HCT116 (cell line): ENCODE measurements around the gene AKAP5. TPM values are rescaled to one million over a fixed set of nuclear protein-coding genes. Genes with fewer than 3 reads are reported as not detected.

Experiments
- ATAC-seq: fragments of 200-7000 bp; cut with Tn5 transposase; 2 replicates; pipeline ENCODE4 v1.9.1; 2020; ENCODE audit warnings: mild to moderate bottlenecking, moderate library complexity
- BruUV-seq: library from RNA; stranded (reverse); fragments of 400-500 nt; replicated peaks from 2 replicates; lab custom pipeline; 2021; lab: Mats Ljungman, UMichigan
- CTCF ChIA-PET: fragments of 300-600 bp; sonication (Branson Sonifier 250); formaldehyde crosslinking; loops from one replicate; lab custom pipeline; 2021; ENCODE audit warnings: antibody characterized with exemption; lab: Charles Lee
- POLR2A ChIA-PET: fragments of 300-600, 350-600 bp; sonication (Branson Sonifier 250); formaldehyde crosslinking; loops from one replicate; lab custom pipeline; 2021; ENCODE audit warnings: antibody characterized with exemption; lab: Charles Lee
- RAD21 ChIA-PET, 2 experiments: fragments of 300-600 bp; sonication (Branson Sonifier 250); formaldehyde crosslinking; loops; one replicate each; lab custom pipeline; 2023; ENCODE audit warnings: low total read pairs in 2 of 2; ENCODE audit not compliant: uncharacterized antibody in 2 of 2, unreplicated experiment in 2 of 2, low non-redundant PET in 1 of 2; lab: Charles Lee
- DNase-seq: peaks from one replicate; pipeline ENCODE4 v3.0.0-alpha.2; 2010; ENCODE audit warnings: low read depth, low spot score
- H2AFZ ChIP-seq: fragments of 200-600 bp; shearing (Covaris generic), sonication (generic); 2 replicates; pipeline ENCODE4 v1.6.1; 2017; ENCODE audit warnings: low read depth, mixed run types, mixed read lengths, antibody characterized with exemption, low read length; ENCODE audit not compliant: poor library complexity, severe bottlenecking
- H3K27ac ChIP-seq: 2 replicates; pipeline ENCODE4 v1.5.1; 2012; ENCODE audit warnings: low read depth, low read length
- H3K27me3 ChIP-seq: fragments of 200-600 bp; sonication (generic); 2 replicates; pipeline ENCODE4 v1.6.1; 2016; ENCODE audit warnings: mixed run types, low read length, mixed read lengths; ENCODE audit not compliant: insufficient read depth
- H3K36me3 ChIP-seq, 2 experiments: fragments of 200-500 bp in 1 of 2; fragments of 200-600 bp in 1 of 2; sonication (Bioruptor generic) in 1 of 2; sonication (generic) in 1 of 2; 2 replicates each; pipeline versions ENCODE4 v1.5.1 to v1.6.1; 2014 to 2016; ENCODE audit warnings: low read length in 2 of 2, inconsistent platforms in 1 of 2, mixed read lengths in 1 of 2, mixed run types in 1 of 2; ENCODE audit not compliant: insufficient read depth in 2 of 2, control insufficient read depth in 1 of 2
- H3K4me1 ChIP-seq, 2 experiments: fragments of 200-600 bp in 1 of 2; sonication (generic) in 1 of 2; 2 replicates each; pipeline versions ENCODE4 v1.5.1 to v1.6.1; 2012 to 2017; ENCODE audit warnings: low read length in 2 of 2, inconsistent platforms in 1 of 2, mild to moderate bottlenecking in 1 of 2, mixed read lengths in 1 of 2, mixed run types in 1 of 2, moderate library complexity in 1 of 2; ENCODE audit not compliant: insufficient read depth in 2 of 2, control insufficient read depth in 1 of 2
- H3K4me2 ChIP-seq: fragments of 200-600 bp; sonication (generic); 2 replicates; pipeline ENCODE4 v1.6.1; 2017; ENCODE audit warnings: mixed run types, low read length, mixed read lengths
- H3K4me3 ChIP-seq, 2 experiments: fragments of 200-600 bp in 1 of 2; sonication (generic) in 1 of 2; replicated peaks in 1 of 2; 2 replicates each; pipeline ENCODE4 v1.5.1; 2011 to 2016; ENCODE audit warnings: low read length in 2 of 2, control low read depth in 1 of 2, low read depth in 1 of 2, mild to moderate bottlenecking in 1 of 2, mixed read lengths in 1 of 2, mixed run types in 1 of 2
- H3K79me2 ChIP-seq: fragments of 200-600 bp; sonication (generic); 2 replicates; pipeline ENCODE4 v1.6.1; 2017; ENCODE audit warnings: mild to moderate bottlenecking, mixed run types, low read length, moderate library complexity, mixed read lengths; ENCODE audit not compliant: insufficient read depth
- H3K9ac ChIP-seq: fragments of 200-600 bp; sonication (generic); 2 replicates; pipeline ENCODE4 v1.6.1; 2016; ENCODE audit warnings: low read length, mixed read lengths
- H3K9me2 ChIP-seq: fragments of 200-600 bp; sonication (generic), shearing (Covaris generic); 2 replicates; pipeline ENCODE4 v1.6.1; 2017; ENCODE audit warnings: mixed run types, mild to moderate bottlenecking, moderate library complexity; ENCODE audit not compliant: insufficient read depth
- H3K9me3 ChIP-seq, 2 experiments: fragments of 200-500 bp in 1 of 2; fragments of 200-600 bp in 1 of 2; sonication (Bioruptor generic) in 1 of 2; sonication (generic) in 1 of 2; 2 replicates each; pipeline ENCODE4 v1.6.1; 2014 to 2017; ENCODE audit warnings: low read length in 2 of 2, mixed read lengths in 2 of 2, inconsistent platforms in 1 of 2, low read depth in 1 of 2, mild to moderate bottlenecking in 1 of 2, mixed run types in 1 of 2, moderate library complexity in 1 of 2; ENCODE audit not compliant: control insufficient read depth in 1 of 2, insufficient read depth in 1 of 2
- H4K20me1 ChIP-seq: fragments of 200-600 bp; sonication (generic), shearing (Covaris generic); 2 replicates; pipeline ENCODE4 v1.6.1; 2017; ENCODE audit warnings: mixed run types, mild to moderate bottlenecking, moderate library complexity; ENCODE audit not compliant: insufficient read depth
- CBX3 ChIP-seq: IDR thresholded peaks from 2 replicates; pipeline ENCODE4 v1.6.1; 2012; ENCODE audit warnings: low read depth
- CEBPB ChIP-seq: IDR thresholded peaks from 2 replicates; pipeline ENCODE4 v1.6.1; 2012; ENCODE audit warnings: low read depth
- EGR1 ChIP-seq: IDR thresholded peaks from 2 replicates; pipeline ENCODE4 v1.6.1; 2012; ENCODE audit warnings: low read depth
- ELF1 ChIP-seq: IDR thresholded peaks from 2 replicates; pipeline ENCODE4 v1.6.1; 2012; ENCODE audit warnings: low read depth, borderline replicate concordance
- EZH2 ChIP-seq: fragments of 200-600 bp; sonication (generic); IDR thresholded peaks from 2 replicates; pipeline ENCODE4 v1.6.1; 2017; ENCODE audit warnings: antibody characterized with exemption, mixed run types
- FOSL1 ChIP-seq: IDR thresholded peaks from 2 replicates; pipeline ENCODE4 v1.6.1; 2012; ENCODE audit warnings: low read depth
- POLR2A ChIP-seq: IDR thresholded peaks from 2 replicates; pipeline ENCODE4 v1.7.0; 2011; ENCODE audit warnings: borderline replicate concordance; ENCODE audit not compliant: insufficient read depth, insufficient read length; ENCODE audit errors: extremely low read depth
- RAD21 ChIP-seq: IDR thresholded peaks from 2 replicates; pipeline ENCODE4 v1.6.1; 2012; ENCODE audit warnings: low read depth, mild to moderate bottlenecking
- SRF ChIP-seq: IDR thresholded peaks from 2 replicates; pipeline ENCODE4 v1.6.1; 2012; ENCODE audit warnings: low read depth
- TCF7L2 ChIP-seq: IDR thresholded peaks from 2 replicates; pipeline ENCODE4 v1.7.0; 2011; ENCODE audit warnings: borderline replicate concordance, inconsistent platforms; ENCODE audit not compliant: insufficient read depth, insufficient read length; ENCODE audit errors: extremely low read depth
- YY1 ChIP-seq: IDR thresholded peaks from 2 replicates; pipeline ENCODE4 v1.6.1; 2011; ENCODE audit warnings: low read length, low read depth, moderate library complexity, mild to moderate bottlenecking; ENCODE audit not compliant: insufficient replicate concordance; ENCODE audit errors: extremely low read depth
- ZFX ChIP-seq: fragments of 450-650 bp; IDR thresholded peaks from 2 replicates; pipeline ENCODE4 v1.6.1; 2017
- ZNF274 ChIP-seq: fragments of 200-500 bp; sonication (Bioruptor generic); IDR thresholded peaks from 2 replicates; pipeline ENCODE4 v1.6.1; 2014; ENCODE audit warnings: mild to moderate bottlenecking, low read depth, low read length, inconsistent platforms
- intact Hi-C: fragments of 100-400 bp; cut with micrococcal nuclease; formaldehyde crosslinking; loops from 2 replicates; pipeline ENCODE4 v1.10.0; 2022
- total RNA-seq: library from RNA; stranded (reverse); gene quantifications from one replicate; pipeline ENCODE4 v1.2.1, GENCODE V29; 2021; ENCODE audit not compliant: unreplicated experiment
- TF ChIP-seq, protein P1 (sequence below): IDR thresholded peaks from 2 replicates; pipeline ENCODE4 v1.6.1; 2012
- TF ChIP-seq, protein P2 (sequence below): IDR thresholded peaks from 2 replicates; pipeline ENCODE4 v1.6.1; 2012
- TF ChIP-seq, protein P3 (sequence below): IDR thresholded peaks from 2 replicates; pipeline ENCODE4 v1.6.1; 2011; ENCODE audit warnings: mild to moderate bottlenecking, low read length, moderate library complexity; ENCODE audit not compliant: insufficient replicate concordance; ENCODE audit errors: extremely low read depth
- TF ChIP-seq, protein P4 (sequence below), 3 experiments: fragments of 200-600 bp in 1 of 3; sonication (generic) in 1 of 3; IDR thresholded peaks in 2 of 3; conservative IDR thresholded peaks in 1 of 3; 2 replicates each; pipeline ENCODE4 v1.5.1; 2012 to 2017; ENCODE audit warnings: low read depth in 2 of 3, low read length in 2 of 3, antibody characterized with exemption in 1 of 3, borderline replicate concordance in 1 of 3, control low read depth in 1 of 3, mild to moderate bottlenecking in 1 of 3, mixed read lengths in 1 of 3, mixed run types in 1 of 3, moderate library complexity in 1 of 3; ENCODE audit not compliant: insufficient read depth in 1 of 3

The AKAP5 gene
- total RNA-seq, 1 experiment from 2014 or later = 0.54 TPM

DNA sequence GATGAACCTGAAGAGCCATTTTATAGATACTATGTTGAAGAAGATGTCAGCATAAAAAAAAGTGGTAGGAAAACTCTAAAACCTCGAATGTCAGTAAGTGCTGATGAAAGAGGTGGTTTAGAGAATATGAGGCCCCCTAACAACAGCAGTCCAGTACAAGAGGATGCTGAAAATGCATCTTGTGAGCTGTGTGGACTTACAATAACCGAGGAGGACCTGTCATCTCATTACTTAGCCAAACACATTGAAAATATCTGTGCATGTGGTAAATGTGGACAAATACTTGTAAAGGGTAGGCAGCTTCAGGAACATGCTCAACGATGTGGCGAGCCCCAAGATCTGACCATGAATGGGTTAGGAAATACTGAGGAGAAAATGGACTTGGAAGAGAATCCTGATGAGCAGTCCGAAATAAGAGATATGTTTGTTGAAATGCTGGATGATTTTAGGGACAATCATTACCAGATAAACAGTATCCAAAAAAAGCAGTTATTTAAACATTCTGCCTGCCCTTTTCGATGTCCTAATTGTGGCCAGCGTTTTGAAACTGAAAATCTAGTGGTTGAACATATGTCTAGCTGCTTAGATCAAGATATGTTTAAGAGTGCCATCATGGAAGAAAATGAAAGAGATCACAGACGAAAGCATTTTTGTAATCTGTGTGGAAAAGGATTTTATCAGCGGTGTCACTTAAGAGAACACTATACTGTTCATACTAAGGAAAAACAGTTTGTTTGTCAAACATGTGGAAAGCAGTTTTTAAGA is 57.5 kb downstream of the AKAP5 start:
- peaks cover 3 to 11% of the 10 kb centered on the region in 2 experiments; a peak in 3 of 4 replicates for H3K36me3 ChIP-seq
- no peak overlapping the region for H2AFZ ChIP-seq
- ChIA-PET RAD21 (no interaction called here), CTCF (interaction anchor here (1.7 to 2.3 kb wide), 2 partner anchors 11 to 12 kb away, joined by 9 to 12 read pairs; no protein-coding TSS in a partner anchor), POLR2A (no interaction called here)
- no TSS peak for BruUV-seq
- H3K9ac ChIP-seq = no peak overlapping the region
- no peak for ATAC-seq
- H3K79me2 ChIP-seq = peaks cover 22% of the 10 kb centered on the region
- H3K27me3 ChIP-seq = no peaks in the 10 kb centered on the region
- no peak overlapping the region for H3K27ac ChIP-seq
- H4K20me1 ChIP-seq = no peaks in the 10 kb centered on the region
- H3K4me3 ChIP-seq = no peak overlapping the region
- no peaks in the 10 kb centered on the region for H3K4me1 ChIP-seq
- H3K9me3 ChIP-seq = no peaks in the 10 kb centered on the region
- H3K4me2 ChIP-seq = no peak overlapping the region
- TF ChIP-seq ZFX (no peak), YY1 (no peak), EGR1 (no peak), ZNF274 (no peak), ELF1 (no peak), RAD21 (no peak), TCF7L2 (no peak), SRF (no peak), POLR2A (no peak), FOSL1 (no peak), CEBPB (no peak), CBX3 (no peak), EZH2 (no peak)
- TF ChIP-seq, protein P1, sequence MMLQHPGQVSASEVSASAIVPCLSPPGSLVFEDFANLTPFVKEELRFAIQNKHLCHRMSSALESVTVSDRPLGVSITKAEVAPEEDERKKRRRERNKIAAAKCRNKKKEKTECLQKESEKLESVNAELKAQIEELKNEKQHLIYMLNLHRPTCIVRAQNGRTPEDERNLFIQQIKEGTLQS = no peak
- TF ChIP-seq, protein P2, sequence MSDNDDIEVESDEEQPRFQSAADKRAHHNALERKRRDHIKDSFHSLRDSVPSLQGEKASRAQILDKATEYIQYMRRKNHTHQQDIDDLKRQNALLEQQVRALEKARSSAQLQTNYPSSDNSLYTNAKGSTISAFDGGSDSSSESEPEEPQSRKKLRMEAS = no peak
- TF ChIP-seq, protein P3, sequence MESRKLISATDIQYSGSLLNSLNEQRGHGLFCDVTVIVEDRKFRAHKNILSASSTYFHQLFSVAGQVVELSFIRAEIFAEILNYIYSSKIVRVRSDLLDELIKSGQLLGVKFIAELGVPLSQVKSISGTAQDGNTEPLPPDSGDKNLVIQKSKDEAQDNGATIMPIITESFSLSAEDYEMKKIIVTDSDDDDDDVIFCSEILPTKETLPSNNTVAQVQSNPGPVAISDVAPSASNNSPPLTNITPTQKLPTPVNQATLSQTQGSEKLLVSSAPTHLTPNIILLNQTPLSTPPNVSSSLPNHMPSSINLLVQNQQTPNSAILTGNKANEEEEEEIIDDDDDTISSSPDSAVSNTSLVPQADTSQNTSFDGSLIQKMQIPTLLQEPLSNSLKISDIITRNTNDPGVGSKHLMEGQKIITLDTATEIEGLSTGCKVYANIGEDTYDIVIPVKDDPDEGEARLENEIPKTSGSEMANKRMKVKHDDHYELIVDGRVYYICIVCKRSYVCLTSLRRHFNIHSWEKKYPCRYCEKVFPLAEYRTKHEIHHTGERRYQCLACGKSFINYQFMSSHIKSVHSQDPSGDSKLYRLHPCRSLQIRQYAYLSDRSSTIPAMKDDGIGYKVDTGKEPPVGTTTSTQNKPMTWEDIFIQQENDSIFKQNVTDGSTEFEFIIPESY = no peak
- TF ChIP-seq, protein P4, sequence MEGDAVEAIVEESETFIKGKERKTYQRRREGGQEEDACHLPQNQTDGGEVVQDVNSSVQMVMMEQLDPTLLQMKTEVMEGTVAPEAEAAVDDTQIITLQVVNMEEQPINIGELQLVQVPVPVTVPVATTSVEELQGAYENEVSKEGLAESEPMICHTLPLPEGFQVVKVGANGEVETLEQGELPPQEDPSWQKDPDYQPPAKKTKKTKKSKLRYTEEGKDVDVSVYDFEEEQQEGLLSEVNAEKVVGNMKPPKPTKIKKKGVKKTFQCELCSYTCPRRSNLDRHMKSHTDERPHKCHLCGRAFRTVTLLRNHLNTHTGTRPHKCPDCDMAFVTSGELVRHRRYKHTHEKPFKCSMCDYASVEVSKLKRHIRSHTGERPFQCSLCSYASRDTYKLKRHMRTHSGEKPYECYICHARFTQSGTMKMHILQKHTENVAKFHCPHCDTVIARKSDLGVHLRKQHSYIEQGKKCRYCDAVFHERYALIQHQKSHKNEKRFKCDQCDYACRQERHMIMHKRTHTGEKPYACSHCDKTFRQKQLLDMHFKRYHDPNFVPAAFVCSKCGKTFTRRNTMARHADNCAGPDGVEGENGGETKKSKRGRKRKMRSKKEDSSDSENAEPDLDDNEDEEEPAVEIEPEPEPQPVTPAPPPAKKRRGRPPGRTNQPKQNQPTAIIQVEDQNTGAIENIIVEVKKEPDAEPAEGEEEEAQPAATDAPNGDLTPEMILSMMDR (IDR thresholded peaks at IDR 0.05 in 2 of 3, conservative IDR thresholded peaks at IDR 0.05 in 1 of 3; ENCODE audit: borderline replicate concordance in 1 of 3, insufficient read depth in 1 of 3, low read depth in 2 of 3, low read length in 2 of 3) = no peak
- TF ChIP-seq, all 23 proteins: peak for 0
- intact Hi-C loops = no loop called here
- DNase-seq = no peak
- no peaks in the 10 kb centered on the region for H3K9me2 ChIP-seq
